CD4-positive, alpha-beta T cell treated with Interleukin-17A for 1 hour (primary cell): ENCODE measurements around the gene MT1F.
"Not testable (repeated sequence)": the region's sequence is repeated elsewhere in the genome, so short reads cannot be mapped to it uniquely, and the experiment has no call there.

ENCODE experiments used
- DNase-seq: peaks from one replicate; pipeline ENCODE4 v3.0.0-alpha.2; 2020

The MT1F gene

GRCh38 chr16:56673921-56674320 is 16.2 kb downstream of the MT1F start:
- peak; percentile 31 for DNase-seq

DNA sequence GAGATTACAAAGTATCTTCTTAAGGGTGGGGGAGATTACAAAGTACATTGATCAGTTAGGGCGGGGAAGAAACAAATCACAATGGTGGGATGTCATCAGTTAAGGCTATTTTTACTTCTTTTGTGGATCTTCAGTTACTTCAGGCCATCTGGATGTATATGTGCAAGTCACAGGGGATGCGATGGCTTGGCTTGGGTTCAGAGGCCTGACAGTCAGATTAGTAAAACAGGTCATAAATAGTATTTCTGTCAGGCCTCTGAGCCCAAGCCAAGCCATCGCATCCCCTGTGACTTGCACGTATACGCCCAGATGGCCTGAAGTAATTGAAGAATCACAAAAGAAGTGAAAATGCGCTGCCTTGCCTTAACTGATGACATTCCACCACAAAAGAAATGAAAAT is 16.8 kb downstream of the MT1F start:
- not testable (repeated sequence) for DNase-seq

DNA sequence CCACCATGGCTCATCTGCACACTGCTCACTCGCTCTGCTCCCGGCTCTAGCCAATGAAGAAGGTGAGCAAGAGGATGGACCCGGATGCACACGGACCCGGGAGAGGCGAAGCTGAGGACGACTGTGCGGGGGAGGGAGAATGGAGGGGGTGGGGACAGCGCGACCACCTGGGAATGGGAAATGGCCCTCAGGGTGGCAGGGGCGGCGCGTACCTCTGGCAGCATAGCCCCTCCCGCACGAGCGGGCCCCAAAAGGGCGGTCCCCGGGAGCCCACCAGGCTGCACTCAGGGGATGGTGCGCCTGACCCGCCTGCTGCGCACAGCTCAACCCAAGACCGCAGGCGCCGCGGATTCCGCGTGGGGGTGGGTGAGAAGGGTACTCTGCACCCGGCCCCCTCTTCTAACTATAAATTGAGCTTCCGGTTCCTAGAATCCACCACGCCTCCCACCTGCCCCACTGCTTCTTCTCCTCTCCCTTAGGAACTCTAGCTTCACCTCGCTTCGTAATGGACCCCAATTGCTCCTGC is 18.0 kb downstream of the MT1F start:
- peak; percentile 38 for DNase-seq

DNA sequence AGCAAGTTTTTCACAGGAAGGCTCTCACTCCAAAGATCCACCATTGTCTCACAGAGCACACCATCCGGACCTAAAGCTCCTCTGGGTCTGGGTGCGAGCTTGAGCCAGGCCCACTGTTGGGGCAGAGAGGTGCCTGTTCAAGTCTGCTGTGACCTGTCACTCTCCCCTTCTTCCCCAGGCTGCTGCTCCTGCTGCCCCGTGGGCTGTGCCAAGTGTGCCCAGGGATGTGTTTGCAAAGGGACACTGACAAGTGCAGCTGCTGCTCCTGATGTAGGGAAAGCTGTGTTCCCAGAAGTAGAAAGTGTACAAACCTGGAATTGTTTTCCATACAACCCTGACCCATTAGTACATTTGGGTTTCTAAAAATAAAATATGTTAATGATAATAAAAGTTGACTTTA is 19.7 kb downstream of the MT1F start:
- DNase-seq: no peak

- DNase-seq: no peak
Measured at GRCh38 chr16:56679078-56679730, 21.4 kb downstream of the MT1F start.

DNA sequence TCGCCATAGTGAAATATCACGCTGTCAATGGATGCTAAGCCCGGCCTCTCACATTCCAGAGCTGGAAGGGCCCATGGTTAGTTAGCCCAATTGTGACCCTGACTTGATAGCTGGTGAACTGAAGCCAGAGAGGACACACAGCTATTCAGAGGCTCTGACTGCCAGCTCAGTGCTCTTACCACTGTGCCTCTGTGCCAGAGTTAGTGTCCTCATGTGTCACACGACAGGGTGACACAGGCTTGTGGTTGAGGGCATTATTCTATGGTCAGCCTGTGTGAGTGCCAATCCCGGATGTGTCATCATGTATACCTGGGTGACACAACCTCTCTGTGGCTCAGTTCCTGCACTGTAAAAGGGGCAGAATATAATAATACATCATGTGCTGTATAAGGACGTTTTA is 22.1 kb downstream of the MT1F start:
- no peak for DNase-seq

- peak; percentile 89 for DNase-seq
Measured at GRCh38 chr16:56681939-56682702, 24.4 kb downstream of the MT1F start, which contains the start of gene MT1X. TSS of gene MT1X (plus strand) at chr16:56682470. CDS start at chr16:56682541, 71 bp downstream.

DNA sequence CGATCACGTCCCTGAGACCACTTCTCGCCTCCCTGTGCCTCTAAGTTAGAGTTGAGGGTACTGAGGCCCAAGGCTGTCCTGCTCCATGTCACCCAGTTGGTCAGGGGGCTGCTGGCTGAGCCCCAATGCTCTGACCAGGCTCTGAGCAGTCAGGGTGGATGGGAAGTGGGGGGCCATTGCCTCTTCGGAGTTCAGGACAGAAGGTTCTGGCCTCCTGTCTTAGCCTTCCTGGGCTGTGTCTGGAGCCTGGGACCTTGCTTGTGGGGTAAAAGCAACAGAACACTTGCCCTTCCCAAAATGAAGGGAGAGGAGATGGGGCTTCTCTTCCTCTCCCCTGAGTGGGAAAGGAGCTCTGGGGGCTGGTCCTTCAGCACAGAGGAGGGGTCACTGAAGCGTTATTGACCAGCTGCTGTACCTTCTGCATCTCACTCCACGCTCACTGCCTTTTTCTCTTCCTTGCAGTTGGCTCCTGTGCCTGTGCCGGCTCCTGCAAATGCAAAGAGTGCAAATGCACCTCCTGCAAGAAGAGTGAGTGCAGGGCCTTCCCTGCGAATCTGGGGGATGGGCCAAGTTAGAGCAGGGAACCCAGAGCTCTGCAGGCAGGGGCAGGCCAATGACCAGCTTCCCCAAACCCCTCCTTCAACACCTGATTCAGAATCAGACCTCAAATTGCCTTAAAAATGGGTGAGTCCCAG is 25.1 kb downstream of the MT1F start:
- peak; percentile 7 for DNase-seq

DNA sequence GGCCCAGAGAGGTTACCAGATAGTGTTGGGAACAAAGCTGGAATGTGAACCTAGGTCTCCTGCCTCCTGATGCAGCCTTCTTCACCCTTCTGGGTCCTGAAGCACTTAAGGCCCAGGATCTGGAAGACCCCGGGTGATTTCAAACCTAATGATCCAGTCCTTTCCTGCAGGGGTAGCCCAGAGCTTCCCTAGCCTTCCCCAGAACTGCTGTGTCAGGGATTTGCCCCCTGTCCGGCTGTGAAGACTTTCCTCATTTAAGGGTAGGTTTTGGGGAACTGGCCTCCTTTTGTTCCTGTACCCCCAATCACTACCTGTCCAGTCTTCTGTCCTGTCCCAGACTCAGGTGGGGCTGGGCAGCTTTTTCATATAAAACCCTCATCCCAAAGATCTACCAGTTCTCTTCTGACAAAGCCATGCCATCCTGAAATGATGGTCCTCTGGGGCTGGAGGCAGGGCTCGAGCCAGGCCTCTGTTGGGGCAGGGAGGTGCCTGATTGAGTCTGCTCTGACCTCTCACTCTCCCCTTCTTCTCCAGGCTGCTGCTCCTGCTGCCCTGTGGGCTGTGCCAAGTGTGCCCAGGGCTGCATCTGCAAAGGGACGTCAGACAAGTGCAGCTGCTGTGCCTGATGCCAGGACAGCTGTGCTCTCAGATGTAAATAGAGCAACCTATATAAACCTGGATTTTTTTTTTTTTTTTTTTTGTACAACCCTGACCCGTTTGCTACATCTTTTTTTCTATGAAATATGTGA is 25.8 kb downstream of the MT1F start:
- no peak for DNase-seq

GRCh38 chr16:56684256-56684925 is 26.6 kb downstream of the MT1F start:
- no peak for DNase-seq

GRCh38 chr16:56684926-56685590 is 27.3 kb downstream of the MT1F start:
- DNase-seq: no peak

DNA sequence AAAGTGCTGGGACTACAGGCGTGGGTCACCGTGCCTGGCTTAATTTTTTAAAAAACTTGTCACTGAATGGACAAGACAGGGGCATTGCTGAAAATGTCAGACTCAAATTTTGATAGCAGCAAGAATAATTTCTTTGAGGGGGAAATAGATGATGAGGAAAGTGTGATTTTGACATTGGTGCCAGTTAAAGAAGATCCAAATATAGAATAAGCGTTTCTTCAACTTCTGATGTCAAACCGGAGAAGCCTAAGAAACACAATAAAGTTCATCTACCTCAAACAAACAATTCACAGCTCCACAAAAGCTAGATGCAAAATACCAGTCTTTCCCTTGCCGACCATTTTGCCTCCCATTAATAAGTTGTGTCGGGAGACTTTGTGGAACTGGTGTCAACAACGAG is 29.0 kb downstream of the MT1F start:
- DNase-seq: no peak

DNA sequence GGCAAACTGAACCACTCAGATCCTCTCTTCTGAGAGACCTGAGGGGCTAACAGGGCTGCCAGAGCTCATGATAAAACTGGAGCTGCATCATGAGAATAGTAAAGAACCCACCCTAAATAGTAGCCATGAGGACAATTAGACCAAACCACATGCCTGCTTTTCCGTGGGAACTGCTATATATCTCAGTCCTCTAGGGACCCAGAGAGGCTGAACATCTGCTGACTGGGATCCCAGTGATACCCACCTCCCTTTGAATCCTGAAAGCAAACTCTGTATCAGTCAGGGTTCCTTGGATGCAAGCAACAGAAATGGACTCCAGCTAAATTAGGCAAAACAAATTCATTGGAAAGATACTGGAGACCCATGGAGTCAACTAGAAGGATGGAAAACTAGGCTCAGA is 31.0 kb downstream of the MT1F start:
- DNase-seq: no peak

GRCh38 chr16:56689171-56689570 is 31.4 kb downstream of the MT1F start:
- DNase-seq: no peak

GRCh38 chr16:56690420-56691122 is 32.8 kb downstream of the MT1F start:
- DNase-seq: no peak

DNA sequence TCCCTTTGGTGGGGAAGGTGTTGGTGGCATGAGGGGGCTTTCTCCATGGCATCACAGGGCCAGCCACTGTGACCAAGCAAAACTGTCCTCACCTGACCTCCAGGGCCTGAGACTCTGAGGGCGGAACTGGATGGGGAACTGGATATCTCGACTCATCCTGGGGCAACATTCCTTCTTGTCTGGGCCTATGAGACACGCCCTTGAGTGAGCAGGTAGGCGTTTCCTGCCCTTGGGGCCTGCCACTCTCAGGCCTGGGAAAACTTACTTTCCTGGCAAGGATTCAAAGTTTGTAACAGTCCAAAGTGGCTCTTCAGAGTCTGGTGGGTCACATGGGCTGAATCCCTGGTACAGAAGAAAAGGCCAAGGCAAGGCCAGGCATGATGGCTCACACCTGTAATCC is 34.1 kb downstream of the MT1F start:
- no peak for DNase-seq

- DNase-seq: no peak
Measured at GRCh38 chr16:56695246-56695645, 37.5 kb downstream of the MT1F start.

DNA sequence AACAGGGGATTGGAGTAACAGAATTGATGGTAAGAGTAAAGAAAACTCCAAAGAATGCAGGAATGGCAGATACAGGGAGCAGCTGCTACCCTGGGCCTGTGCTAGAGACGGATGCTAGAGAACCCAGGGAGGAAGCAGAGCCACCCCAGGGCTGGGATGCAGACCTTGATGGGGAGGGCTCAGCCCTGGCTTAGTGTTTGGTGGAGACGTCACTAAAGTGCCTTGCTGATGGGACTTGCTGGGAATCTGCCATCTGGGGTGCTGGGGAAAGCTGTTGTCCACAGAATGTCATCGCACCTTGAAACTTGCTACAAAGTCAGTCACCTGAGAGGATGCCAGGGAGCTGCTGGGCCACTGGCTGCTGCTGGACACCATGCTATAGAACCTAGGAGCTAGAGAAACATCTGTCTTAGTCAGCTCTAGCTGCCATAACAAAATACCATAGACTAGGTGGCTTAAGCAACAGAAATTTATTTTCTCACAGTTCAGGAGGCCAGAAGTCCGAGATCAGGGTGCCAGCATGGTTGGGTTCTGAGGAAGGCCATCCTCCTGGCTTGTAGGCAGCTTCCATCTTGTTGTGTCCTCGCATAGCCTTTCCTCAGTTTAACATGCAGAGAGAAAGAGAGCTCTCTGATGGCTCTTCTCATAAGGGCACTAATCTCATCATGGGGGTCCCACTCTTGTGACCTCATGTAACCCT is 39.8 kb downstream of the MT1F start:
- DNase-seq: no peak

GRCh38 chr16:56700195-56700594 is 42.4 kb downstream of the MT1F start:
- no peak for DNase-seq

DNA sequence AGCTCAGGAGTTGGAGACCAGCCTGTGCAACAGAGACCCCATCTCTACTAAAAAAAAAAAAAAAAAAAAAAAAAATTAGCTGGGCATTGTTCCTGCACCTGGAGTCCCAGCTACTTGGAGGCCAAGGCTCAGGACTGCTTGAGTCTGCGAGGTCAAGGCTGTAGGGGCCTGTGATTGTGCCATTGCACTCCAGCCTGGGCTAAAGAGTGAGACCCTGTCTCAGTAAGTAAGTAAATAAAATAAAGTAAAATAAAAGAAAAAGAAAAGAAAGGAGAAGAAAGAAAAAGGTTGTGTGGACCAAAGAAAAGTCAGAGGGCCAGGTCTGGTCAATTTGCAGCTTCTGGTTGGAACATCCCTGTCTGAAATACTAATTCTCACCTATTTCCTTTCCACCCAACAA is 42.9 kb downstream of the MT1F start:
- DNase-seq: no peak
